Nephron (organoid): ENCODE data around the gene BRCA1.
A peak's percentile ranks its signal among the peaks of the same experiment; 100 is the strongest.
"Not testable (repeated sequence)": the region's sequence is repeated elsewhere in the genome, so short reads cannot be mapped to it uniquely, and the experiment has no call there.

ENCODE experiments used
- H3K27ac Mint-ChIP-seq, 3 experiments: 2 replicates each; pipeline ENCODE4 v1.8.0; 2020; ENCODE audit warnings: mixed read lengths in 3 of 3, mild to moderate bottlenecking in 2 of 3, moderate library complexity in 1 of 3
- H3K27me3 Mint-ChIP-seq: 2 replicates; pipeline ENCODE4 v1.8.0; 2021; ENCODE audit warnings: low read depth, mild to moderate bottlenecking, moderate library complexity, mixed read lengths
- H3K36me3 Mint-ChIP-seq: 2 replicates; pipeline ENCODE4 v1.8.0; 2020; ENCODE audit warnings: low read depth, mixed read lengths
- H3K4me1 Mint-ChIP-seq: 2 replicates; pipeline ENCODE4 v1.8.0; 2020; ENCODE audit warnings: mixed read lengths
- H3K4me3 Mint-ChIP-seq, 3 experiments: 2 replicates each; pipeline ENCODE4 v1.8.0; 2020; ENCODE audit warnings: mild to moderate bottlenecking in 3 of 3, mixed read lengths in 3 of 3, moderate library complexity in 2 of 3
- H3K9me3 Mint-ChIP-seq: 2 replicates; pipeline ENCODE4 v1.8.0; 2020; ENCODE audit warnings: mixed read lengths
- CTCF ChIP-seq, 3 experiments: fragments of 200-600 bp; sonication (generic); IDR thresholded peaks; one replicate each; pipeline ENCODE4 v1.5.0; 2021; ENCODE audit warnings: antibody characterized with exemption in 3 of 3; ENCODE audit not compliant: unreplicated experiment in 3 of 3

The BRCA1 gene

DNA sequence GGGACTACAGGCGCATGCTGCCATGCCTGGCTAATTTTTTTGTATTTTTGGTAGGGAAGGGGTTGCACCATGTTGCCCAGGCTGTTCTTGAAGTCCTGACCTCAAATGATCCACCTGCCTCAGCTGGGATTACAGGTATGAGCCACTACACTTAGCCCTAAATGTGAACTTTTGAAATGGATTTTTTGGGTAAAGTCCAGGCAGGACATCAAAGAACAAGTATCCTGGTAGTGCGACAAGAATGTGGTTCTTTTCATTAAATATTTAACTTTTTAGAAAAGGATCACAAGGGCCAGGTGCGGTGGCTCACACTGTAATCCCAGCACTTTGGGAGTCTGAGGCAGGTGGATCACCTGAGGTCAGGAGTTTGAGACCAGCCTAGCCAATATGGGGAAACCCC is 30.5 kb upstream of the BRCA1 start:
- H3K9me3 Mint-ChIP-seq, result peaks cover 2% of the 10 kb centered on the region
- no peak for TF ChIP-seq CTCF (IDR thresholded peaks at IDR 0.05; ENCODE audit: unreplicated experiment in 3 of 3)
- H3K27me3 Mint-ChIP-seq, result no peaks in the 10 kb centered on the region
- no peak overlapping the region for H3K27ac Mint-ChIP-seq
- H3K36me3 Mint-ChIP-seq, result peaks cover 22% of the 10 kb centered on the region
- no peaks in the 10 kb centered on the region for H3K4me1 Mint-ChIP-seq
- H3K4me3 Mint-ChIP-seq, result no peak overlapping the region

GRCh38 chr17:43153197-43153835 is 28.2 kb upstream of the BRCA1 start:
- Mint-ChIP-seq H3K36me3 (peaks cover 19% of the 10 kb centered on the region), H3K27ac (peak overlapping the region in 1 of 3 experiments; percentile 34)
- H3K4me3 Mint-ChIP-seq, H3K9me3 Mint-ChIP-seq, H3K4me1 Mint-ChIP-seq, H3K27me3 Mint-ChIP-seq: not testable (repeated sequence)

- Mint-ChIP-seq H3K9me3 (peaks cover 2% of the 10 kb centered on the region), H3K27ac (no peak overlapping the region), H3K36me3 (peaks cover 22% of the 10 kb centered on the region), H3K4me3 (no peak overlapping the region), H3K27me3 (no peaks in the 10 kb centered on the region), H3K4me1 (no peaks in the 10 kb centered on the region)
- TF ChIP-seq CTCF (IDR thresholded peaks at IDR 0.05; ENCODE audit: unreplicated experiment in 3 of 3), result no peak
Measured at GRCh38 chr17:43151880-43152456, 26.8 kb upstream of the BRCA1 start.

GRCh38 chr17:43146649-43147048 is 21.5 kb upstream of the BRCA1 start:
- no peaks in the 10 kb centered on the region for H3K4me1 Mint-ChIP-seq
- TF ChIP-seq CTCF (IDR thresholded peaks at IDR 0.05; ENCODE audit: unreplicated experiment in 3 of 3), result no peak
- no peak overlapping the region for H3K27ac Mint-ChIP-seq
- H3K27me3 Mint-ChIP-seq, result no peaks in the 10 kb centered on the region
- H3K9me3 Mint-ChIP-seq, result no peaks in the 10 kb centered on the region
- peaks cover 11% of the 10 kb centered on the region for H3K36me3 Mint-ChIP-seq
- no peak overlapping the region for H3K4me3 Mint-ChIP-seq

DNA sequence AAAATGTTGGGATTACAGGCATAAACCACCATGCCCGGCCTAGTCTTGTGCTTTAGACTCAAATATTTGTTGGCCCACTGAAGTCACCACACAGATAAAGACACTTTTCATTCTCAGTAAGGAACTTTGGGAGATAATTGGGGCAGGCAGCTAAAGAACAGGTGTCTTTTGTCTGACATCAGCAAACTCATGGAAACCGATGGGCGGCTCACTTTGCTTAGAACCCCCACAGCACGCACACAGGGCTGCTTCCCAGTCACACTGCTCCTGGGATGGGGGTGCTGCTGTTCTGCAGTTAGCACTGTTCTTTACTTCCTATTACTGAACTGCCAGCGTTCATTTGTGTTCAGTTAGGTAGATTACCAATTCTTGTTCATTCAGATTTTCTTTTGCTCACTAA is 18.0 kb upstream of the BRCA1 start:
- TF ChIP-seq CTCF (IDR thresholded peaks at IDR 0.05; ENCODE audit: unreplicated experiment in 3 of 3), result no peak
- Mint-ChIP-seq H3K4me1 (no peaks in the 10 kb centered on the region), H3K27ac (no peak overlapping the region), H3K36me3 (peaks cover 13% of the 10 kb centered on the region), H3K27me3 (no peaks in the 10 kb centered on the region), H3K9me3 (no peaks in the 10 kb centered on the region), H3K4me3 (no peak overlapping the region)

DNA sequence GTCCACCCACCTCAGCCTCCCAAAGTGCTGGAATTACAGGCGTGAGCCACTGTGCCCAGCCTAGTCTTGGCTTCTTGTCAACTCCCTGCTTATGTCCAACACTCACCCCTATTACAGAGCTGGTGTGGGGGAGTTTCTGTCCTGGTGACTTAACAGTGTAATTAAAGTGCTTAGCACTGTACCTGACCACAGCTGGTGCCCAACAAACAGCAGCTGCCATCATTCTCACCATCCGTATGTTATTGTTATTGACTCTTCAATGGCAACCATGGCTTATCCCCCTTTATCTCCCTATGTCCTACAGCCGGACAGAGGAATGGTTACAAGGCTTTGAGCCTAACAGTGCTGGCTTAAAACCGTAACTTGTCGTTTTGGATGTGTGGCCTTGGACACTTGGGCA is 17.0 kb upstream of the BRCA1 start:
- Mint-ChIP-seq H3K9me3 (no peaks in the 10 kb centered on the region), H3K36me3 (peaks cover 12% of the 10 kb centered on the region), H3K27ac (no peak overlapping the region)

More for the DNA sequence above, 17.0 kb upstream of the BRCA1 start:
- Mint-ChIP-seq H3K27me3 (no peaks in the 10 kb centered on the region), H3K4me1 (no peaks in the 10 kb centered on the region), H3K4me3 (no peak overlapping the region)
- TF ChIP-seq CTCF (IDR thresholded peaks at IDR 0.05; ENCODE audit: unreplicated experiment in 3 of 3), result no peak
